Kidney capillary endothelial cell (primary cell): Measurements from ENCODE around the gene KCNT2.

Source experiments
- DNase-seq: peaks from one replicate; pipeline ENCODE4 v3.0.0-alpha.2; 2018; ENCODE audit warnings: low spot score

Gene KCNT2

GRCh38 chr1:196445775-196446174 lies 162.5 kb downstream of the KCNT2 start:
- DNase-seq = no peak

- no peak for DNase-seq
These were observed 163.6 kb downstream of the KCNT2 start for GRCh38 chr1:196444634-196445033.

GRCh38 chr1:196442366-196442765 lies 165.9 kb downstream of the KCNT2 start:
- no peak for DNase-seq

GRCh38 chr1:196440711-196441110 lies 167.5 kb downstream of the KCNT2 start:
- DNase-seq = no peak

- no peak for DNase-seq
These were observed 169.9 kb downstream of the KCNT2 start for GRCh38 chr1:196438329-196438728.

GRCh38 chr1:196437671-196438070 lies 170.6 kb downstream of the KCNT2 start:
- no peak for DNase-seq

- no peak for DNase-seq
These were observed 175.2 kb downstream of the KCNT2 start for GRCh38 chr1:196433000-196433399.

GRCh38 chr1:196427976-196428734 lies 180.1 kb downstream of the KCNT2 start:
- DNase-seq = no peak

- DNase-seq = no peak
These were observed 182.7 kb downstream of the KCNT2 start for GRCh38 chr1:196425513-196425912.

- DNase-seq = no peak
These were observed 184.6 kb downstream of the KCNT2 start for GRCh38 chr1:196423612-196424011.

- no peak for DNase-seq
These were observed 189.5 kb downstream of the KCNT2 start for GRCh38 chr1:196418772-196419171.

- DNase-seq = no peak
These were observed 192.3 kb downstream of the KCNT2 start for GRCh38 chr1:196415978-196416377.

GRCh38 chr1:196412326-196412725 lies 195.9 kb downstream of the KCNT2 start:
- DNase-seq = no peak

- DNase-seq = no peak
These were observed 197.5 kb downstream of the KCNT2 start for GRCh38 chr1:196410768-196411167.

GRCh38 chr1:196409586-196409985 lies 198.7 kb downstream of the KCNT2 start:
- peak; percentile 19 for DNase-seq

GRCh38 chr1:196407358-196408051 lies 200.7 kb downstream of the KCNT2 start:
- DNase-seq = no peak

GRCh38 chr1:196405839-196406238 lies 202.4 kb downstream of the KCNT2 start:
- no peak for DNase-seq

GRCh38 chr1:196403803-196404690 lies 204.2 kb downstream of the KCNT2 start:
- DNase-seq = no peak

- no peak for DNase-seq
These were observed 206.3 kb downstream of the KCNT2 start for GRCh38 chr1:196401891-196402290.

- no peak for DNase-seq
These were observed 206.8 kb downstream of the KCNT2 start for GRCh38 chr1:196401452-196401833.

- DNase-seq = no peak
These were observed 207.5 kb downstream of the KCNT2 start for GRCh38 chr1:196400478-196401451.
